GM21619 (cell line): Measurements from ENCODE around the gene PSMB7.

Experiments used
- ATAC-seq: cut with Tn5 transposase; IDR thresholded peaks from one replicate; pipeline ENCODE4 v1.9.1; 2021; ENCODE audit not compliant: unreplicated experiment

PSMB7 gene

DNA sequence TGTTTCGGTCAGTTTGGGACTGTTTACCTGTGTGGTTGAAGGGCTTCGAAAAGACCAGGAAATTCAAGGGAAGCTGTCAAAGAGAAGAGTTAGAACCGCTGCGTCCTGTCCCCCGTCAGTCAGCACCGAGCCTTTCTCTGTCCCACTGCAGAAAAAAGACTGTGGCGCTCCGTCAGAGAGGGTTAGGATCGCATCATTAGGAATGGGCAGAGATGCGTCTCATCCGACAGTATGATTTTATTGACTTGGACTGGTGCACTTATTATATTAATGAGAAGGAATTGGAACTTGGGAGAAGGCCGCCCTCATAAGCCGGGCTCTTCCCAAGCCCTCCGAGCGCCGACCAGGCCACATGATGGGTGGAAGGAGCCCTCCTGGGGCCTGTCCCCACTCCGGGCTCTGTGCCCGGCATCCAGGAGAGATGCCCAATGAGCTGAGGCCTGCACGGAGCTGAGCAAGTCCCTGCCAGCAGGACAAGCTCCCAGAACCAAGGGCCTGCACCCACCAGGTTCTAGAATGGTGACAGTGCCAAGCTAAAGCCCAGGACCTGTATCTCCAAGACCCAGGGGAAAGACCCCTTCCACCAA is 85.9 kb downstream of the PSMB7 start:
- ATAC-seq: no peak

DNA sequence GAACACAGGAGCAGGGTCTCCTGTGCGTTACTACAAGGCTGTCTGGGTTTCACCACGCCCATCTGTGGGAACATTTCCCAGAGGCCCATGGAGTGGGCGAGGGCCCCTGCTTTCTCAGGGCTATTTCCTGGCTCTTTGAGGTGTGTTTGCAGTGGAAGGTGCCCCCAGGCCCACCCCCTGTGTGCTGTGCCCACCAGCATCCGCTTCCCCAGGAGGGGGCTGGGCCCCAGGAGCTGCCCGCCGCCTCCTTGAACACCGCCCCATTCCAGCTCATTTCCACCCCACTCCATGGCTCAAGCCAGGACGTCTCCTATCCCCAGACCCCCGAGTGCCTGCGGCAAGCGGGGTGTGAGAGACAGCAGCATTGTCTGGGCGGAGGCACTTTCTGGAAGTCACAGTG is 87.0 kb downstream of the PSMB7 start:
- no peak for ATAC-seq

DNA sequence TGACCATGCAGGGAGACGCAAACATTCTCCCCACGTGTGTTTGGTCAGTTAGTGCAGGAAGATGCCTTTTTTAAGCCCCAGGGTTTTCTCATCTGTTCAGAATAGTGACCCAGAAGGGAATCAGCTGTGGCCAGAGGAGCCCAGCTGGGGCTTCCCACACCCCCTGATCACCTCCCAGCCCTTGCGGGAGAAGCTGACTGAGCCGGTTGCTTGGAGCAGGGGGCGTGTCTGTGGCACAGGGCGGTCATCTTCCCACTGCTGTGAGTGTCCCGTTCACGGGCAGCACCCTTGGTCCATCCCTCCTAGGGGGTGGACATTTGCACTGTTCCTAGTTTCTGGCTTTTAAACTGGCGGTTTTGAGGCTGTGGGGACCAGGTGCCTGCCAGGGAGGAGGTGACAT is 87.8 kb downstream of the PSMB7 start:
- no peak for ATAC-seq

DNA sequence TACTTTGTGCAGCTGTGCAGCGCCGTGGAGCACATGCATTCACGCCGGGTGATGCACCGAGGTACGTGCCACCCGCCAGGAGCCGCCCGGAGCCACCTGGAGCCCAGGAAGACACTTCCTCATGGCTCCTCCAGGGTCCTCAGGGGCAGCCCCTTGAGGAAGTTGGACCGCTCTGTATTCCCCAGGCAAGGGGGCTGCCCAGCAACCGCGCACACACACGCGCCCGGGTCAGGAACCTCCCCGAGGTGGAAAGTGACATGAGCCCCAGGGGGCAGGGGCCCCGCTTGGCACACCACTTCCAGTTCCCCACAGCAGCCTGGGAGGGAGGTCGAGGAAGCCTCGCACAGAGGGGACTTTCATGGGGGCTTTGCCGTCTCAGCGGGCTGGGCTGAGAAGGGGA is 88.9 kb downstream of the PSMB7 start:
- no peak for ATAC-seq

DNA sequence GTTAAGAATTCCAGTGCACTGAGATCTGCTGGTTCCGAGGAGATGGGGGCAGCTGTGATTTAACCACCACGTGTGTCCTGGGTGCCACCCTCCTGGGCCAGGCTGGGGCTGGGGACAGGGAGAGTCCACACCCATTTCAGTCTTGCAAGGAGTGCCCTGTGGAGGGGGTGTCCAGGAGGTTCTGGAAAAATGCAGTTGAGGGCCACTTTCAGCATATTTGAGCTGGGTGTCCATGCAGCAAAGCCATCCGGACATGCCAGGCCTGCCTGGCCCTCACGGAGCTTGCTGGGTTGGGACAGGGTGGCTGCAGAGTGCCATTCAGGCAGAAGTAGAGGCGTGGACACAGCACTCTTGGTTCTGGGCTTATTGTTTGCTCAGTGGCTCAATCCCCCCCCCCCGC is 89.4 kb downstream of the PSMB7 start:
- ATAC-seq: no peak

DNA sequence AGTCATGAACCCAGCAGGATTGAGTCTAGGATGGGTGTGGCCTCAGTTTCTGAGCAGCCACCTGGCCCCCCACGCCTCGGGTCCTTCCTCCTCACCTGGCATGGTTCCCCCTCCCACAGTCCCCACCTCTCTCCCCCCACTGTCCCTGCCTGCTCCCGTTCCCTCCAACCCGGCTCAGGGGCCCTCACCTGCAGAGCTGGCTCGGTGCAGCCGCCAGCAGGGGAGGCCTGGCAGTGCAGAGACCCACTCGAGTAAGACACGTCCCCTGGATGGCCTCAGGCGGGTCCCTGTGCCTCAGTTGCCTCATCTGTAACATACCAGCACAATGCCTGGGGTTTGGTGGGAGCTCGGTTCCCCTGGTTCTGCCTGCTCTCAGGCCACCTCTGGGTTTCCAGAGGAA is 91.3 kb downstream of the PSMB7 start:
- no peak for ATAC-seq

DNA sequence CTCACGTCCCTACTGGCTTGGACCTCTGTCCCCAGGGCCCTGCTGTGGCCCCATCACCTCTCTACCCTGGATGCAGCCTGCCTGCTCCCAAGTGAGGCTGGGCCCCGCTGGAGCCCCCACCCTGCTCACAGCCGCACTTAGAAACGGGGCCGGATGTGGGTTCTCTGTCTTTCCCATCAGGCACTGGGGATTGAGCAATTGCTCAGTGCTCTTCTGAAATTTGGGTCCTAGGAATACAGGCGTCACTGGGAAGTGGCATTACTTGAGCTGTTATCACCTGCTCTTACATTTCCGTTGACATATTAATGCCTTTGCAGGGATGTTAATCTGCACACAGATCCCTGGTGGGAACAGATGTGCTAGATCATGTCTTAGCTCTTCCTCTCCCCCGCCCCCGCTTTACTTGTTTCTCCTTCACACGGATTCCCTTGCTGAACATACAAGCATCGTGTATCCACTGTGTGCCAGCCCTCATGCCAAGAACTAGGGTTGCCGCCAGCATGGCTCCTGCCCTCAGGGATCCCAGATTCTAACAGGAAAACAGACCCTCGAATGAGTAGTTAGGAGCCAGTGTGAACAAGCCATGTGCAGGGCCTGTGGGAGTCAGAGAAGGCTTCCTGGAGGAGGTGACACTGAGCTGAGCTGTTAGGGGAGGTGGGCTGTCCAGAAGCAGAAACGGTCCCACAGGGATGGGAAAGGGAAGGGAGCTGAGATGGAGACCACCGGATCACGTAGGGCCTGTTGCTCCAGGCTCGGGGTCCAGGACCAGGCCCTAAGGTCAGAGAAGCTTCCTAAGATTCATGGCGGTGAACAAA is 92.4 kb downstream of the PSMB7 start:
- no peak for ATAC-seq

DNA sequence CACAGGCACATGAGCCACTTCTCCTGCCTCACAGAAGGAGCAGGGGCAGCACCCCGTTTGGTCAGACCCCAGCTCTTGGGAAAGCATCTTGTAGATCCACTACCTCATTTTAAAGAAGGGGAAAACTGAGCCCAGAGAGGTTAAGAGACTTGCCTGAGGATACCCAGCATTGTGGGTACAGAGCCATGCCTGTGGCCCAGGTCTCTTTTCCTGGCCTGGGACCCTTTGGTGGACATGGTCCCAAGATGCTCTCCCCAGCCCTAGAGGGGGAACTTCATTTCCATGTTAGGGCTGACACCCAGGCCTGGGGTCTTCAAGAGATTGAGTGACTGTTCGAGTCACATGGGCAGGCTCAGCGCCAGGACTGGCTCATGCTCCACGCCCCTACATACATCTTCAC is 93.3 kb downstream of the PSMB7 start:
- no peak for ATAC-seq

DNA sequence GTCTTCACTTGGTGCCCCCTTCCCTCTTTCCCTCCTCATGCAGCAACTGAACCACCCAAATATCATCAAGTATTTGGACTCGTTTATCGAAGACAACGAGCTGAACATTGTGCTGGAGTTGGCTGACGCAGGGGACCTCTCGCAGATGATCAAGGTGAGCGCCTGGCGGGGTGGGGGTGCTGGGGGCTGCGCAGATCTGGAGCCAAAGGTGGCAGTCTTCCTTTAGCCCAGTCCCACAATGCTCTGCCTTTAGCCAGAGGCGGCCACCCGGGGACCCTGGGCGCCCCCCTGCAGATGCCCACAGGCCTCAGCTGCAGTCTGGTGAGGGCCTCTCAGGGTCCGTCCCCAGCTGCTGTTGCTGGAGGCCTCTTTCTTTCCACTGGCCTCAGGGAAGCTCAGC is 93.8 kb downstream of the PSMB7 start:
- ATAC-seq: no peak

DNA sequence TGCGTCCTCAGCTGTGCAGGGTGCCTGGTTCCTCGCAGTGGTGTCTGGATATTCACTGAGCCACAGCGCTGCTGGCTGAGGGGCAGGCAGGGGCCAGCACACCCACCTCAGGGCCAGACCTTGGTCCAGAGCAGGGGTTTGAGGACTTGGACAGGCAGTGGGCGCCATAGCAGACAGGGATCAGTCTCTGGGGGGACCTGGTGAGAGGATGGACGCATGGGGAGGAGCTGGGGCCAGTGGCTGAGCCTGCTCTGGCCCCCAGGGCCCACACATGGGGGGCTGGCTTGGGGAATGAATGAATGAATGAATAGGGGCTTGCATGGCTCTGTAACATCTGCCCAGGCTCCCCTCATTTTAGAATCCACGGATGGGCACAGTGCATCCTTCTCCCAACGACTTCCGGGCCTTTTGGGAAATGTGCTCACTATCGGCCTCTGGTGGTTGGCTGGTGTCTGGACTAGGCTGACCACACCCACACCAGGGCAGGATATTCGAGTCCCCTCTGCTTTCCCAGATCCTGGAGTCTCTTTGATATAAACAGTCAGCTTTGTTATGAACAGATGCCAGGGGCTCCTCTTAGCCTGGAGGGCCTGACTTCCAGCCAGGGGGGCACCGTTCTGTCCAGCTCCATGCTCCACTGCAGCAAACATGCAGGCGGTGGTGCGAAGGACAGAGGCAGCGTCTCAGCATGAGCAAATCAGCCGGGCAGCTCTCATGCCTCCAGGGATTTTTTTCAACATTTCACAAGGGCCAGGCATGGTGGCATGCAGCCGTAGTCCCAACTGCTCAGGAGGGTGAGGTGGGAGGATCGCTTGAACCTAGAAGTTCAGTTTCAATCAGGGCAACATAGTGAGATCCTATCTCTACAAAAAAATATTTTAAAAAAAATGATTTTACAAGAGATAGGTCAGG is 94.9 kb downstream of the PSMB7 start:
- no peak for ATAC-seq

DNA sequence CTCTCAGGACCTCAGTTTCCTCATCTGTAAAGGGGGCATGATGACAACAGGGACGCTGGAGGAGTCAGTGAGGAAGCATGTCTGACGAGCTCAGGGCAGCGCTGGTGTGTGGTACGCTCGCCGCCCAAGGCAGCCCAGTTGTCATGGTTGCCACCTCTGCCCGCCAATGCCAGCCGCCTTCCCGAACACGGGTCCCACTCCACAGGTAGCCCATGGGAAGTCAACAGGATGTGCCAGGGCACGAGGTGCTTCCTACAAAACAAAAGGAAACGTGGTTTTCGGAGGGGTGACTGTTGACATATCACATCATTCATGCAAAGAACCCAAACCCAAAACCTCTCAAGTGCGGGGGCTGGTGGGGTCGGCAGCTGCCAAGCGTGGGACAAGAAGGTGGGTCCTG is 99.4 kb downstream of the PSMB7 start:
- no peak for ATAC-seq

DNA sequence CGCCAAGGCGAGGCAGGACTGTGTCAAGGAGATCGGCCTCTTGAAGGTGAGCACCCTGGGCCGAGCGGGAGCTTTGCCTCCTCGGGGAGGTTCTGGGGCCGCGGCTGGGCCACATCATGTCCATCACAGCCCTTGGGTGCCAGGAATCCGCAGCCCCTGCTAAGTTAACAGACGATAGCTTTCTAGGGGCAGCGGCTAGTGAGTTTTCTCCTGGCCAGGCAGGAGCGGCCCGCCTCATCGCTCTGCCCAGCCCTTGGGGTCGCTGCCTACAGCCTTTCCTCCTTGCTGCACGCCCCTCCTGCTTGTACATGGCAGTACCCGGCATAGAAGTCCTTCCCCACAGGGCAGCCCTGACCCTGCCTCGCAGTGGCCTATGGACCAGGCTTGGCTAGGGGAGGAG is 101.3 kb downstream of the PSMB7 start:
- ATAC-seq: no peak

DNA sequence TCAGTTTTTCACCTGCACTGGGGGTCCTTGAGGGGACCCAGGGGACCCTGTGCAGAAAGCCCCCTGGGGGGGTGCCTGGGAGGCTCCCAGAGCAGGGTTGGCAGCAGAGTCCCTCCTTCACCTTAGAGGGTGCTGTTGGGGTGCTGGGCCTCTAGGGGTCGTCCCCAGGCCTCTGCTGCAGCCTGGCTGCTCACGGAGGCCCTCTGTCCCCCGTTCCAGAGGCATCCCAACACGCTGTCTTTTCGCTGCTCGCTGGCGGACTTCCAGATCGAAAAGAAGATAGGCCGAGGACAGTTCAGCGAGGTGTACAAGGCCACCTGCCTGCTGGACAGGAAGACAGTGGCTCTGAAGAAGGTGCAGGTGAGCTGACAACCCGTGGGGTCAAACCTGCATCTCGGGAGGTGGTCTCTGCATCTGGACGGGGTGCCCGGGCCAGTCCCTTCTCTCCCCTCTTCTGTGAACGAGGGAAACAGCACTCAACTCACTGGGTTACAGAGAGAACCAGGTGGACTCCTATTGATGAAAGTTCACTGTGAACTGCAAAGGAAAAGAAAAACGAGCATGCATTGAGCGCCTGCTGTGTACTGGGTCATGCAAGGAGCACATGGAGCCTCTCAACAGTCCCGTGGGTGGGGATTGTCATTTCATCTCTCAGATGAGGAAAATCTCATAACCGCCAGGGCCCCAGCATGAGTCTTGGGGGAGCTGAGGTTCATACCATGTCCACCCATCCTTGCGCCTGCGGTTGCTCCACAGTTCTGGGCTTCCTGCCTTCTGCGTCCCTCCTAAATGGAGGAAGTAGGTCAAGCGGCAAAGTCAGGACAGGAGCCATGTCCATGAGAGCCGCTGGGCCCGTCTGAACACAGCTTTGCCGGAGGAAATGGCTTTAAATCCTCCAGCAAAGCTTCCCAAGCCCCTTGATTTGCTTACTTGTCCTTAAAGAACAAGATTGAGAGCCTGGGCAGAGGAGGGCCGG is 102.7 kb downstream of the PSMB7 start:
- no peak for ATAC-seq

DNA sequence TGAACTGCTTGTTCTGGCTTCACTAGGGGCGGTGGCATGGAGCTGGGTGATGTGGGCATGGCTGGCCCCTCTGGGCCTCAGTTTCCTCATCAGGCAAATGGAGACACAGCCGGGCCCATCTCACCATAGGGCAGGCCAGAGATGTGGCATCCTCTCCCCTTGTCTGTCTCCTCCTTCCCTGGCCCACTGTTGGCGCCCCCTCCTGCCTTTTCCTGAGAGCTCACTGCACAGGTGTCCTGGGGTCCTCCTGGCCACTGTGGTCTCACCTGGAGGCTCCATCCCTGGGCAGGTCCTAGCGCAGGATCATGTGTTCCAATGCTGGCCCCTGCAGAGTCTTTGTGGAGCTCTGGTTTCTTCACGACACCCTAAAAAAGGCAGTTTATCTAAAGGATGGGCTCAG is 104.0 kb downstream of the PSMB7 start:
- no peak for ATAC-seq

DNA sequence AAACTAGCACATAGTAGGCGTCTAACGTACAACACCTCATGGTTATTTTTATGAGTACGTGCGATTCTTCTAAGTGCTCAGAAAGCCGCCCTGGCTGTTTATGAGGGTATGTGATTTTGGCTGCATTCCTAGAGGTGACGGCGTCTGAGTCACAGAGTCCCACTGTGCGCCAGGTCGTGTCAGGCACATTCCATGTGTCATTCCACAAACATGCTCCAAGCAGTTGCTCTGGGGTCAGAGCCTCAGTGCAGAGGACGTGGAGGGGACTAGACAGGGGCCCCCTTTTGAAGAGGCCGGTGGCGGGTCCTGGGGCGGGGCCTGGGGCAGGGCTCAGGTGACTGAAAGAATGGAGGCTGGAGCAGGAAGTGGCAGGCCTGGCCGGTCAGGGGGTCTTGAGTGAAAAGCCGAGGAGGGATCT is 105.6 kb downstream of the PSMB7 start:
- no peak for ATAC-seq

DNA sequence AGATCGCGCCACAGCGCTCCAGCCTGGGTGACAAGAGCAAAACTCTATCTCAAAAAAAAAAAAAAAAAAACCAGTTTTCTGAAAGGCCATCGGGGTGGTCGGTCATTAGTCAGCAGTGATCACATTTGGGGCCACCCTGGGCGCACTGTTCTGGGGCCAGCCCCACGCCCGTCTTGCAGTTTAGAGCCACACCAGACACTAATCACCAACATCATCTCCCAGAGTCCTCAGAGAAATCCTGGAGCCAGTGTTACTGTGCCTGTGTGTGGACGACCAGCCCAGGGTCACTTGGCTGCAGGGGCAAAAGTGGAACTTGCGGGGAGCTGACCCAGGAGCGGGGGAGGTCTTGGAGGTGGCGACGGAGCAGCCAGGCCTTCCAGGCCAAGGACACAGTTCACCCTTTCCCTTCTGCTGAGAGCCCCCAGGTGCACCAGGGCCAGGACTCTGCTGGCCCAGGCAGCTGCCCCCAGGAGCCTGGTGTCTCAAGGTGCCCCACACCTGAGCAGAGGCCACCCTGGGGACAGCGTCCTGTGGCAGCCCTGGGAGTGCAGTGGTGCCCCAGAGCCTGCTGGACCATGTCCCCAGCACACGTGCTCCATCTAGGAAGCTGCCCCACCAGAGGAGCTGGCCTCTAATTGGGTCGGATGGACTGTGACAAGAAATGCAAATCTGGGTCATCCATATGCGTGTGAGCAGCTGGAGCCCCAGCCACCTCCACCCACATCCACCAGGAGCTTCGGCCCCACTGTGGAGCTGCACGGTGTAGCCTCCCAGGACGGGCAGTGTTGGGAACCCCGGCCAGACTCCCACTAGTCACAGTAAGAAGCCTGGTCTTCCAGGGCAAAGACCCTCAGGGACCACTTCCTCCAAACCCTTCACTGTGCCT is 106.4 kb downstream of the PSMB7 start:
- no peak for ATAC-seq

DNA sequence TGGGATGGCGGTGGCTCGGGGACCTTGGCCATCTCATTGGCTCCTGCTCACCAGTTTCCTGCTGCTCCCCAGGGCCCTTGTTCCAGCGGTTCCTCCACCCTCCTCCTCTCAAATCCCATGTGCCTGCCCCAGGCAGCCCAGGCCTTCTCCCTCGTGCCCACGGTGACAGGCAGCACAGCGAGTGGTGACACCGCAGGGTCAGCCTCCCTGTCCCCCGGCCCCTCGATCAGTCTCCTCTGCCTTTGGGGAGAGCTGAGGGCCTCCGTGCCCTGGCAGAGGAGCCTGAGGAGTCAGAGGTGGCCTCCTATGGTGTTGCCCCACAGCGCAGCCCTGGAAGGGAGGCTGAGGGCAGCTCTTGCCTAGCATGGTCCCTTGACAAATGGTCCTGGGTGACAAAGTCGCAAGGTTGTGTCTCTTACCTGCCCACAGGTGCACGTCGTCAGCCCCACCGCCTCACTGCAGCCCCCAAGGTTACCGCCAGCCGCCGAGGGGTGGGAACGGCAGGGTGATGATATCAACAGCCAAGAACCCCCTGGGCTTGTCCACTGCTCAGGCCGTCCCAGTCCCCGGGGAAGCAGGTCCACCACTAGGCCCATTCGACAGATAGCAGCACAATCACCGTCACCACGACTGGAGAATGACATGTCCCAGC is 107.7 kb downstream of the PSMB7 start:
- no peak for ATAC-seq

DNA sequence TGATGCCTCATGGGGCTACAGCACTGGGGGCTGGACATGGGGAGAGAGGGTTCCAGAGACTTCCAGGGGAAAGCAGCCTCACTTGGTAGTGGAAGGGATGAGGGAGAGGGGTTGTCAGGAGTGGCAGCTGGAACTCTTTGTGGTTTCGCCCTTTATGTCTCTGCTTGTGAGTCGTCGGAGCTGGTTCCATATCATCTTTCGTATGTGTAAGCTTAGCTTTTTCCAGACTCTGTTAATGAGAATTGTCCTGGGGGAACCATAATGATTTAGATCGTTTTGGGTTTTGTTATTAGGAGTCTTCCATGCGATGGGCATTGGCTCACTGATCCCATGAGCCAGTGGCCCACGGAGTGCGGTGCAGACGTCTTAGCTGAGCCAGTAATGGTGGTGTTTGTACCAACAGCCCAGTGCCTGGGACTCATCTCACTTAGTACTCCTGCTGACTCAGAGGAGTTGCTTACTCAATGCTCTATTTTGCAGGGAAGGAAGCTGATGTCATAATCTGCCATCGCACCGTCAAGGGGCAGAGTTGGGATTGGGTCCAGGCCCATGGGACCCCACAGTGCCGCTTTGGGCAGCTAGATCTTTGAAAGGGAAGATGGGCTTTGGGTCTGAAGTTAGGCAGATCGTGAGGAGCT is 109.0 kb downstream of the PSMB7 start:
- no peak for ATAC-seq

DNA sequence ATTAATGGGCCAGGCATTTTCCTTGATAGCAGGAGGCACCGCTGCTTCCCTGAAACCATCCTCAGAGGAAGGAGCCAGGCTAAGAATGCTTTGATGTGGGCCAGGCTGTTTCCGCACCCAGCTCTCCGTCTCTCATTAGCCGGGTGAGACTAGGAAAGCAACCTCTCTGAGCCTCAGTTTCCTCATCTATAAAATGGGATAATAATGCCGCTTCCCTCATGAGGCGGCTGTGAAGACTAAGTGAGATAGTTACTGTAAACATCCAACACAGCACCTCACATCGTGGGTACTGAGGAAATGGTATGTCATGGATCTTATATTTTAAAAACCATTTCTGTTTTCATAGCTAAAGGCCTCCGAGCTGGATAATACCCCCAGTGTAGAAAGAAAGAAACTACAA is 111.0 kb downstream of the PSMB7 start:
- ATAC-seq: no peak
